NCI-H2227 (cell line): ENCODE results near the gene KRT33A.

Experiments used
- DNase-seq: peaks from one replicate; lab custom pipeline; 2025; ENCODE audit not compliant: unreplicated experiment; lab: John Stamatoyannopoulos, UW

KRT33A gene

GRCh38 chr17:41304091-41304490, 46.5 kb downstream of the KRT33A start:
- no peak for DNase-seq

GRCh38 chr17:41302981-41303380, 47.6 kb downstream of the KRT33A start:
- DNase-seq: no peak

- DNase-seq: no peak
These were observed 48.4 kb downstream of the KRT33A start, which contains the start of gene KRTAP29-1 for GRCh38 chr17:41301916-41302901. Gene KRTAP29-1, minus strand, starts transcription at chr17:41302851. Its CDS starts 0 bp downstream, at chr17:41302851.

GRCh38 chr17:41301204-41301790, 49.3 kb downstream of the KRT33A start:
- no peak for DNase-seq

GRCh38 chr17:41298458-41299135, 52.0 kb downstream of the KRT33A start:
- no peak for DNase-seq

- DNase-seq: no peak
These were observed 53.8 kb downstream of the KRT33A start for GRCh38 chr17:41296846-41297245.
